Body of pancreas (tissue), 4 donors: ENCODE data around the gene PFKL. TPM values are rescaled to one million over a fixed set of nuclear protein-coding genes. Genes with fewer than 3 reads are reported as not detected.

Experiments used
- ATAC-seq: fragments of 150-250 bp; one replicate; pipeline ENCODE4 v1.9.1; 2016
- DNase-seq, 4 donors: peaks; one replicate each; pipeline ENCODE4 v3.0.0-alpha.2; 2019
- H3K27ac ChIP-seq, 4 donors: fragments of 200-600 bp; sonication (generic); 1 replicate in 3 of 4; 2 replicates in 1 of 4; pipeline versions ENCODE4 v1.5.1 to v1.6.1; 2016 to 2019; ENCODE audit warnings: mild to moderate bottlenecking in 1 of 4, mixed read lengths in 1 of 4, moderate library complexity in 1 of 4
- H3K27me3 ChIP-seq, 2 donors: fragments of 200-600 bp; sonication (generic); one replicate each; pipeline ENCODE4 v1.6.0; 2016; ENCODE audit warnings: mild to moderate bottlenecking in 1 of 2
- H3K36me3 ChIP-seq, 2 donors: fragments of 200-600 bp; sonication (generic); replicated peaks in 1 of 2; 2 replicates each; pipeline ENCODE4 v1.5.1; 2016; ENCODE audit warnings: low read depth in 2 of 2; ENCODE audit not compliant: insufficient read depth in 1 of 2
- H3K4me1 ChIP-seq: fragments of 200-600 bp; sonication (generic); one replicate; pipeline ENCODE4 v1.6.0; 2016
- H3K4me3 ChIP-seq, 2 donors: fragments of 200-600 bp; sonication (generic); 1 replicate in 1 of 2; 2 replicates in 1 of 2; pipeline ENCODE4 v1.5.1; 2016 to 2019
- H3K9me3 ChIP-seq, 3 donors: fragments of 200-600 bp; sonication (generic); 1 replicate in 2 of 3; 2 replicates in 1 of 3; pipeline ENCODE4 v1.5.1; 2016
- POLR2A ChIP-seq, 3 donors: fragments of 450-650 bp; IDR thresholded peaks; one replicate each; pipeline ENCODE4 v1.6.1; 2016; ENCODE audit warnings: antibody characterized with exemption in 3 of 3, mild to moderate bottlenecking in 2 of 3
- WGBS, 2 donors: methylation state at CpG; one replicate each; pipeline ENCODE4 v1.1.5; 2017; 5-methylcytosine and 5-hydroxymethylcytosine counted together
- intact Hi-C: fragments of 100-400 bp; cut with DNase I; formaldehyde crosslinking; loops from one replicate; pipeline ENCODE4 v1.15.1; 2023
- total RNA-seq, 2 donors: library from RNA; depleted of rRNA; stranded (reverse); fragments of >200 nt; gene quantifications; one replicate each; pipeline ENCODE4 v1.1.0, GENCODE V29; 2016
- TF ChIP-seq, protein P1 (sequence below), 7 experiments: fragments of 450-650 bp in 4 of 7; fragments of 200-600 bp in 3 of 7; sonication (generic) in 3 of 7; IDR thresholded peaks; one replicate each; pipeline ENCODE4 v1.5.1; 2016 to 2019; ENCODE audit warnings: antibody characterized with exemption in 7 of 7

The PFKL gene
- total RNA-seq, 2 donors from 2014 or later, result 56.8 to 104 TPM

DNA sequence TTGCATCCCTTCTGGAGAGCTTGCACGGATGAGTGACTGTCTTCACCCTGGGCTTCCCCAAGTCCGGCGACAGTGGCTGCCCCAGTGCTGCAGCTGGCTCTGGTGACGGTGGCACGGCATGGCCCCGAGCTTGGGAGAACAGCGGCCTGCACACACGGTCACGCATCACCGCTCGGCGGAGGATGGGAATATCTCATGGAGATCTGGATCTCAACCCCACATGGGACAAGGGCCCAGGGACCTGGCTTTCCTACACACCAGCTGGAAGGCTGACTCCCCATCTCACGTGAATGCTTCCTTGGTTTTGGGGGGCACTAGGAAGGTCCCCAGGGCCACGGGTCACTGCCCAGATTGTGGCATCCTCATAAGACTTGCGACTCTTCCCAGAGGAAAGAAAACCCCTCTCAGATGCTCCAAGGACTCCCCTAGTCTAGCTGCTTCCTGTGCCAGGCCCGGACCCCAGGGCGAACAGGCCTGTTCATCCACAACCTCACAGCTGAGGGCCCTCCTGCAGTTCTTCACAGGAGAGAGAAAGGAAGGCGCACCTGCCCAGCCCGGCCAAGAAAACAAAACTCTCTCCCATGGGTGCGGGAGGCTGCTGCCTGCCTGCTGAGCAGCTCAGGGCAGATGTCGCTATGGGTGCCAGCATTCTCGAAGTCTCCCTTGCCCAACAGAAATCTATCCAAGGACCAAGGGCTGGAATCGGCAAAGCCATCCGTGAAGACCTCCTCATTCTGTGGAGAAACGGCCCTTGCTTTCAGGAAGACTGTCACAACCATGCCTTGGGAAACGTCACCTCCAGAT is 29.4 kb downstream of the PFKL start:
- WGBS, 2 donors, result 72 to 76% methylated on average over 24 to 26 of the region's 26 CpGs
- Histone ChIP-seq H3K4me3 (no peak overlapping the region), H3K27ac (no peak overlapping the region), H3K9me3 (no peaks in the 10 kb centered on the region), H3K4me1 (no peaks in the 10 kb centered on the region), H3K27me3 (no peaks in the 10 kb centered on the region), H3K36me3 (peaks cover 0 to 2% of the 10 kb centered on the region in 2 donors)
- TF ChIP-seq, protein P1, sequence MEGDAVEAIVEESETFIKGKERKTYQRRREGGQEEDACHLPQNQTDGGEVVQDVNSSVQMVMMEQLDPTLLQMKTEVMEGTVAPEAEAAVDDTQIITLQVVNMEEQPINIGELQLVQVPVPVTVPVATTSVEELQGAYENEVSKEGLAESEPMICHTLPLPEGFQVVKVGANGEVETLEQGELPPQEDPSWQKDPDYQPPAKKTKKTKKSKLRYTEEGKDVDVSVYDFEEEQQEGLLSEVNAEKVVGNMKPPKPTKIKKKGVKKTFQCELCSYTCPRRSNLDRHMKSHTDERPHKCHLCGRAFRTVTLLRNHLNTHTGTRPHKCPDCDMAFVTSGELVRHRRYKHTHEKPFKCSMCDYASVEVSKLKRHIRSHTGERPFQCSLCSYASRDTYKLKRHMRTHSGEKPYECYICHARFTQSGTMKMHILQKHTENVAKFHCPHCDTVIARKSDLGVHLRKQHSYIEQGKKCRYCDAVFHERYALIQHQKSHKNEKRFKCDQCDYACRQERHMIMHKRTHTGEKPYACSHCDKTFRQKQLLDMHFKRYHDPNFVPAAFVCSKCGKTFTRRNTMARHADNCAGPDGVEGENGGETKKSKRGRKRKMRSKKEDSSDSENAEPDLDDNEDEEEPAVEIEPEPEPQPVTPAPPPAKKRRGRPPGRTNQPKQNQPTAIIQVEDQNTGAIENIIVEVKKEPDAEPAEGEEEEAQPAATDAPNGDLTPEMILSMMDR (IDR thresholded peaks at IDR 0.05), result no peak
- TF ChIP-seq POLR2A (IDR thresholded peaks at IDR 0.05), result no peak
- no peak for ATAC-seq
- DNase-seq, result no peak
- intact Hi-C loops, result no loop called here

DNA sequence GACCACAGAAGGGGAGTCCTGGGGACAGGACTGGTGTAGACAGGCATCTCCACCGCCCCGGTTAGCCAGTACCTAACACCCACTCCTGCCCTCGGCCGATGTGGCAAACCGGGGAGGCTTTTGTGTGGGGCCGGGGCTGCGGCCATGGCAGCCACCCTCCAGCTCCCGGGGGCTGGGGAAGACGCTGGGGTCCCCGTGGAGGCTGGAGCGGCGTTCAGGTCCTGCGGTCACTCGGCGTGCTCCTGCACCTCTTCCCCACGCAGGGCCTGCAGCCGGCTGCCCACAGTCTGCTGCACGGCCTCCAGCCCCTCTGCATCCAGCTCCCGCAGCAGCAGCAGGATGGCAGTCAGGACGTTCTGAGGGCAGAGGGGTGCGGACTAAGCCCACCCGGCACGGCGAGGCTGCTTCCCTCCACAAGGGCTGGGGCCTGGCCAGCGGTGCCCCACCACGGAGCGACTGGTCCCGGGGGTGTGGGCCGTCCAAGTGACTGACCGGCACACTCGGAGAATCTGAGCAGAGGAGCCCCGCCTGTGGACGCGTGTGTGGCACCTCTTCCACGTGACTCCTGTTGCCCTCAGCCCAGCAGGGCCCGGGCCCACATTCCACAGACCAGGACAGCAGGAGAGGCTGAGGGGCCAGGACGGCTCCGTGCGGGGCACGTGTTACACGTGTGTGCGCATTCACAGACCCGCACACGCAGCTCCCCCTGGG is 30.3 kb downstream of the PFKL start:
- Histone ChIP-seq H3K4me3 (no peak overlapping the region), H3K27ac (no peak overlapping the region), H3K36me3 (no peaks in the 10 kb centered on the region), H3K9me3 (no peaks in the 10 kb centered on the region), H3K27me3 (no peaks in the 10 kb centered on the region), H3K4me1 (no peaks in the 10 kb centered on the region)
- ATAC-seq (no peak), DNase-seq (no peak)
- 89% methylated on average over 33 of the region's 44 CpGs; no CpG with 5 or more reads in 1 of the 2 donors for WGBS, 2 donors
- TF ChIP-seq POLR2A (IDR thresholded peaks at IDR 0.05), result no peak
- TF ChIP-seq, protein P1 (IDR thresholded peaks at IDR 0.05), result no peak
- intact Hi-C loops, result no loop called here

DNA sequence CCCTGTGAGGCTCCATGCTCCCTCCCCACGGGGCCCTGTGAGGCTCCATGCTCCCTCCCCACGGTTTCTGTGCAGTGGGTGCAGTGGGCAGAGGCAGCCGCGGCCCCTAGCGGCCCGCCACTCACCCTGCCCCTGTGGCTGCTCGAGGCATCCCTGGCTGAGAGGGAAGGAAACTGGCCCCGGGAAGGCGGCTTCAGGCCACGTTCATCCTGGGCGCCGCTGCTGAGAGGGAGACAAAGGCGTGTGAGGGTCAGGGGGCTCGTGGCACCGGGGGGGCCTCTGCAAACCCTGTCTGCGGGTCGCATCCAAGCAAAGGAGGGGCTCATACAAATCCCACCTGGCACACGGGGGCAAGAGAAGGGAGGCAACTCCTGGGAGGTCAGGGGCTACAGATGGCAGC is 30.8 kb downstream of the PFKL start:
- DNase-seq (no peak), ATAC-seq (no peak)
- TF ChIP-seq, protein P1 (IDR thresholded peaks at IDR 0.05), result no peak
- Histone ChIP-seq H3K9me3 (no peaks in the 10 kb centered on the region), H3K27me3 (no peaks in the 10 kb centered on the region), H3K36me3 (no peaks in the 10 kb centered on the region), H3K4me1 (no peaks in the 10 kb centered on the region), H3K27ac (no peak overlapping the region), H3K4me3 (no peak overlapping the region)
- WGBS, 2 donors, result 75 to 80% methylated on average over 2 to 17 of the region's 18 CpGs
- intact Hi-C loops, result no loop called here

DNA sequence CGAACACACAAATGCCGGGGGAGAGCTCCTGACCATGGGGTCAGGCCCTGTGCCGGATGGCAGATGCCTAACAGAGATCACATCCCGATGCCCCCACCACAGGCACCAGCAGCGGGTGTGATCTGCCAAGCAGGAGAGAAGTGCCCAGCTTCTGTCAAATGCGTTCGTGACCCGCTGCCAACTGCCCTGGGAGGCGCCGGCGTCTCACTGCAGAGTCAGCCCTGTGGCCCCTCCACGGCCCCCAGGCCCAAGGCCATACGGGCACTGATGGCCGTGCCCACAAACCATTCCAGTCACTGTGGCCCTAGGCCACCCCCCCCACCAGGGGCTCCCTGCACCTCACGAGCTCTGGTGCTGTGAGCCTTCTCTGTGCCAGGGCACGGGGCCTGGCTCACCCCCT is 31.4 kb downstream of the PFKL start:
- Histone ChIP-seq H3K27me3 (no peaks in the 10 kb centered on the region), H3K36me3 (no peaks in the 10 kb centered on the region), H3K4me3 (no peak overlapping the region), H3K9me3 (no peaks in the 10 kb centered on the region), H3K4me1 (no peaks in the 10 kb centered on the region), H3K27ac (no peak overlapping the region)
- WGBS, 2 donors, result 80 to 88% methylated on average over 1 to 16 of the region's 16 CpGs
- intact Hi-C loops, result no loop called here
- no peak for TF ChIP-seq POLR2A (IDR thresholded peaks at IDR 0.05)
- TF ChIP-seq, protein P1 (IDR thresholded peaks at IDR 0.05), result no peak
- ATAC-seq (no peak), DNase-seq (no peak)
